K562 (cell line): ENCODE data around the gene MRPL48.

Experiments used
- CC2D1A ChIP-seq: fragments of 450-650 bp; IDR thresholded peaks from 2 replicates; pipeline ENCODE4 v1.6.1; 2017; ENCODE audit warnings: mild to moderate bottlenecking
- JUND ChIP-seq, 2 experiments: IDR thresholded peaks; 2 replicates in 1 of 2; 3 replicates in 1 of 2; pipeline ENCODE4 v1.6.1; 2011; ENCODE audit warnings: borderline replicate concordance in 2 of 2, low read depth in 2 of 2, low read length in 2 of 2, improper control_type of control experiment in 1 of 2, missing biosample characterization in 1 of 2, missing genetic modification characterization in 1 of 2, missing genetic modification reagents in 1 of 2
- LEF1 ChIP-seq: fragments of 450-650 bp; IDR thresholded peaks from 2 replicates; pipeline ENCODE4 v1.6.1; 2016; ENCODE audit warnings: mild to moderate bottlenecking
- NUFIP1 ChIP-seq: fragments of 450-650 bp; IDR thresholded peaks from 2 replicates; pipeline ENCODE4 v1.6.1; 2018; ENCODE audit not compliant: partially characterized antibody
- POLR2A ChIP-seq: fragments of 450-650 bp; conservative IDR thresholded peaks from 2 replicates; pipeline ENCODE4 v1.6.1; 2016
- RB1 ChIP-seq: fragments of 450-650 bp; IDR thresholded peaks from 2 replicates; pipeline ENCODE4 v1.6.1; 2017; ENCODE audit warnings: low read depth, mild to moderate bottlenecking
- TAF1 ChIP-seq: IDR thresholded peaks from 2 replicates; pipeline ENCODE4 v1.6.1; 2011; ENCODE audit warnings: mild to moderate bottlenecking, low read length, moderate library complexity; ENCODE audit not compliant: insufficient read depth, control insufficient read depth, severe bottlenecking; ENCODE audit errors: extremely low read depth
- TRIM24 ChIP-seq, 2 experiments: fragments of 450-650 bp; IDR thresholded peaks; 2 replicates each; pipeline ENCODE4 v1.6.1; 2016
- ZKSCAN1 ChIP-seq: fragments of 150-350 bp; IDR thresholded peaks from 2 replicates; pipeline ENCODE4 v1.6.1; 2016; ENCODE audit warnings: low read depth, low read length
- TF ChIP-seq, protein P1 (sequence below): fragments of 250-450 bp; sonication (Bioruptor Pico); IDR thresholded peaks from 2 replicates; pipeline ENCODE4 v1.5.0; 2020; ENCODE audit warnings: mild to moderate bottlenecking
- TF ChIP-seq, protein P2 (sequence below), 3 experiments: IDR thresholded peaks in 2 of 3; conservative IDR thresholded peaks in 1 of 3; 2 replicates each; pipeline ENCODE4 v1.5.1; 2011 to 2012; ENCODE audit warnings: low read length in 3 of 3, mild to moderate bottlenecking in 3 of 3, control low read depth in 2 of 3, improper control_type of control experiment in 1 of 3, inconsistent platforms in 1 of 3, low read depth in 1 of 3, mixed read lengths in 1 of 3, moderate library complexity in 1 of 3; ENCODE audit not compliant: insufficient read depth in 2 of 3

DNA sequence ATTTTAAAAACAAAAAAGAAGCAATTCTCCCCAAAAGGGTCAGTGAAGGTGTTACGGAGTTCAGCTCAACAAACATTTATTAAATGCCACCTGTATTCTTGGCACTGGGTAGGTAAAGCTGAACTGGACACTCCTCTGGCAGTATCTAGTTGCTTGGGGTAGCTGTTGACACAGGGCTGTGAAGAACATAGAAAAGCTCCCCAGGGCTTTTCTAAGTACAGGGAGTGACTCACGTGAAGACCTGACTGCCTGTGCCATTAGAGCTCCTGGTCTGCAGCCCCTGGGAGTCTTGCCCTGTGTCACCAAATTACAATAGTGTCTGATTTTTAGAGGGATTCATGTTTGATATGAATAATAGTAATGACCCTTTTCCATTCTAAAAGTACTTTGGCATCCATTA is 45.4 kb downstream of the MRPL48 start:
- TF ChIP-seq ZKSCAN1 (no peak), POLR2A (no peak), CC2D1A (no peak), TRIM24 (IDR thresholded peaks at IDR 0.05) (no peak), LEF1 (no peak), RB1 (no peak), NUFIP1 (no peak), TAF1 (no peak), JUND (IDR thresholded peaks at IDR 0.05; ENCODE audit: borderline replicate concordance, low read depth, low read length) (no peak), JUND (tag; IDR thresholded peaks at IDR 0.05; ENCODE audit: borderline replicate concordance, low read depth, low read length) (no peak)
- TF ChIP-seq, protein P1, sequence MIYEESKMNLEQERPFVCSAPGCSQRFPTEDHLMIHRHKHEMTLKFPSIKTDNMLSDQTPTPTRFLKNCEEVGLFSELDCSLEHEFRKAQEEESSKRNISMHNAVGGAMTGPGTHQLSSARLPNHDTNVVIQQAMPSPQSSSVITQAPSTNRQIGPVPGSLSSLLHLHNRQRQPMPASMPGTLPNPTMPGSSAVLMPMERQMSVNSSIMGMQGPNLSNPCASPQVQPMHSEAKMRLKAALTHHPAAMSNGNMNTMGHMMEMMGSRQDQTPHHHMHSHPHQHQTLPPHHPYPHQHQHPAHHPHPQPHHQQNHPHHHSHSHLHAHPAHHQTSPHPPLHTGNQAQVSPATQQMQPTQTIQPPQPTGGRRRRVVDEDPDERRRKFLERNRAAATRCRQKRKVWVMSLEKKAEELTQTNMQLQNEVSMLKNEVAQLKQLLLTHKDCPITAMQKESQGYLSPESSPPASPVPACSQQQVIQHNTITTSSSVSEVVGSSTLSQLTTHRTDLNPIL (CRISPR knock-in tag) = no peak
- TF ChIP-seq, protein P2, sequence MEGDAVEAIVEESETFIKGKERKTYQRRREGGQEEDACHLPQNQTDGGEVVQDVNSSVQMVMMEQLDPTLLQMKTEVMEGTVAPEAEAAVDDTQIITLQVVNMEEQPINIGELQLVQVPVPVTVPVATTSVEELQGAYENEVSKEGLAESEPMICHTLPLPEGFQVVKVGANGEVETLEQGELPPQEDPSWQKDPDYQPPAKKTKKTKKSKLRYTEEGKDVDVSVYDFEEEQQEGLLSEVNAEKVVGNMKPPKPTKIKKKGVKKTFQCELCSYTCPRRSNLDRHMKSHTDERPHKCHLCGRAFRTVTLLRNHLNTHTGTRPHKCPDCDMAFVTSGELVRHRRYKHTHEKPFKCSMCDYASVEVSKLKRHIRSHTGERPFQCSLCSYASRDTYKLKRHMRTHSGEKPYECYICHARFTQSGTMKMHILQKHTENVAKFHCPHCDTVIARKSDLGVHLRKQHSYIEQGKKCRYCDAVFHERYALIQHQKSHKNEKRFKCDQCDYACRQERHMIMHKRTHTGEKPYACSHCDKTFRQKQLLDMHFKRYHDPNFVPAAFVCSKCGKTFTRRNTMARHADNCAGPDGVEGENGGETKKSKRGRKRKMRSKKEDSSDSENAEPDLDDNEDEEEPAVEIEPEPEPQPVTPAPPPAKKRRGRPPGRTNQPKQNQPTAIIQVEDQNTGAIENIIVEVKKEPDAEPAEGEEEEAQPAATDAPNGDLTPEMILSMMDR (IDR thresholded peaks at IDR 0.05 in 2 of 3, conservative IDR thresholded peaks at IDR 0.05 in 1 of 3; ENCODE audit: insufficient read depth in 2 of 3, low read depth in 1 of 3, low read length in 3 of 3) = no peak
